MM.1S (cell line): Measurements from ENCODE around the gene IGFN1.

Experiments
- DNase-seq: peaks from one replicate; pipeline ENCODE4 v3.0.0-alpha.2; 2015
- H2AFZ ChIP-seq: fragments of 300-600 bp; sonication (generic); 2 replicates; pipeline ENCODE4 v1.6.0; 2016; ENCODE audit warnings: antibody characterized with exemption, low read length
- H3F3A ChIP-seq: fragments of 300-600 bp; sonication (generic); 2 replicates; pipeline ENCODE4 v1.6.1; 2016; ENCODE audit warnings: mild to moderate bottlenecking, antibody characterized with exemption, low read length, moderate library complexity, mixed read lengths; ENCODE audit not compliant: insufficient read depth
- H3K27ac ChIP-seq: fragments of 300-600 bp; sonication (generic); 2 replicates; pipeline ENCODE4 v1.5.1; 2016; ENCODE audit warnings: mild to moderate bottlenecking, low read length
- H3K27me3 ChIP-seq: fragments of 300-600 bp; sonication (generic); replicated peaks from 2 replicates; pipeline ENCODE4 v1.6.0; 2016; ENCODE audit warnings: low read length; ENCODE audit not compliant: insufficient read depth
- H3K36me3 ChIP-seq: fragments of 300-600 bp; sonication (generic); replicated peaks from 2 replicates; pipeline ENCODE4 v1.6.1; 2016; ENCODE audit warnings: mild to moderate bottlenecking, low read length, mixed read lengths; ENCODE audit not compliant: insufficient read depth
- H3K4me1 ChIP-seq: fragments of 300-600 bp; sonication (generic); 2 replicates; pipeline ENCODE4 v1.6.1; 2016; ENCODE audit warnings: low read length, mixed read lengths
- H3K4me2 ChIP-seq: fragments of 300-600 bp; sonication (generic); 2 replicates; pipeline ENCODE4 v1.6.0; 2016; ENCODE audit warnings: low read depth, low read length
- H3K4me3 ChIP-seq: fragments of 300-600 bp; sonication (generic); 2 replicates; pipeline ENCODE4 v1.5.1; 2016; ENCODE audit warnings: low read length, mixed read lengths
- H3K79me2 ChIP-seq: fragments of 300-600 bp; sonication (generic); 2 replicates; pipeline ENCODE4 v1.6.1; 2016; ENCODE audit warnings: mixed run types, low read length, mixed read lengths
- H3K9ac ChIP-seq: fragments of 300-600 bp; sonication (generic); 2 replicates; pipeline ENCODE4 v1.6.1; 2016; ENCODE audit warnings: low read length, mixed read lengths
- H3K9me2 ChIP-seq: fragments of 300-600 bp; sonication (generic); replicated peaks from 2 replicates; pipeline ENCODE4 v1.6.1; 2016; ENCODE audit warnings: mild to moderate bottlenecking, low read length, mixed read lengths; ENCODE audit not compliant: insufficient read depth
- H3K9me3 ChIP-seq: fragments of 300-600 bp; sonication (generic); replicated peaks from 2 replicates; pipeline ENCODE4 v1.6.1; 2016; ENCODE audit warnings: mild to moderate bottlenecking, low read length, mixed read lengths; ENCODE audit not compliant: insufficient read depth
- H4K20me1 ChIP-seq: fragments of 300-600 bp; sonication (generic); 2 replicates; pipeline ENCODE4 v1.6.1; 2016; ENCODE audit warnings: mild to moderate bottlenecking, low read length, moderate library complexity, mixed read lengths; ENCODE audit not compliant: insufficient read depth
- CTCF ChIP-seq: fragments of 300-600 bp; sonication (generic); IDR thresholded peaks from 2 replicates; pipeline ENCODE4 v1.5.1; 2016; ENCODE audit warnings: antibody characterized with exemption, low read length, mixed read lengths
- EZH2 ChIP-seq: fragments of 300-600 bp; sonication (generic); optimal IDR thresholded peaks from 2 replicates; pipeline ENCODE3; 2017; ENCODE audit warnings: low read depth, mild to moderate bottlenecking, antibody characterized with exemption, low read length, mixed read lengths
- EZH2phosphoT487 ChIP-seq: fragments of 300-600 bp; sonication (generic); IDR thresholded peaks from 2 replicates; pipeline ENCODE4 v1.6.1; 2018; ENCODE audit warnings: antibody characterized with exemption, low read length

Gene IGFN1

GRCh38 chr1:201173736-201174135, 16.9 kb upstream of the IGFN1 start:
- no peaks in the 10 kb centered on the region for H3K79me2 ChIP-seq
- H3K4me3 ChIP-seq, result no peak overlapping the region
- H3F3A ChIP-seq, result peaks cover 22% of the 10 kb centered on the region
- H3K4me2 ChIP-seq, result no peak overlapping the region
- no peak for TF ChIP-seq EZH2phosphoT487
- no peak for TF ChIP-seq EZH2
- no peak for TF ChIP-seq CTCF
- no peak overlapping the region for H3K9ac ChIP-seq
- DNase-seq, result no peak
- no peak overlapping the region for H2AFZ ChIP-seq
- H3K9me2 ChIP-seq, result no peaks in the 10 kb centered on the region
- no peaks in the 10 kb centered on the region for H4K20me1 ChIP-seq
- H3K27me3 ChIP-seq, result no peaks in the 10 kb centered on the region
- no peaks in the 10 kb centered on the region for H3K36me3 ChIP-seq
- no peak overlapping the region for H3K27ac ChIP-seq
- no peaks in the 10 kb centered on the region for H3K9me3 ChIP-seq
- peaks cover 15% of the 10 kb centered on the region for H3K4me1 ChIP-seq

- no peak overlapping the region for H3K4me2 ChIP-seq
- no peak for TF ChIP-seq EZH2phosphoT487
- no peak for TF ChIP-seq EZH2
- no peak for TF ChIP-seq CTCF
These were observed 14.7 kb upstream of the IGFN1 start for GRCh38 chr1:201175820-201176500.

GRCh38 chr1:201176940-201177339, 13.7 kb upstream of the IGFN1 start:
- H3K9ac ChIP-seq, result no peak overlapping the region
- H4K20me1 ChIP-seq, result no peaks in the 10 kb centered on the region
- no peaks in the 10 kb centered on the region for H3K9me3 ChIP-seq
- no peak overlapping the region for H3K4me2 ChIP-seq
- peaks cover 4% of the 10 kb centered on the region for H3F3A ChIP-seq
- H3K9me2 ChIP-seq, result no peaks in the 10 kb centered on the region
- TF ChIP-seq EZH2phosphoT487 (no peak), CTCF (no peak), EZH2 (no peak)
- H3K36me3 ChIP-seq, result no peaks in the 10 kb centered on the region
- H3K4me3 ChIP-seq, result no peak overlapping the region
- no peaks in the 10 kb centered on the region; the same call in 1 of the 2 replicates for H3K27me3 ChIP-seq
- DNase-seq, result no peak
- H2AFZ ChIP-seq, result no peak overlapping the region
- H3K79me2 ChIP-seq, result no peaks in the 10 kb centered on the region
- no peak overlapping the region for H3K27ac ChIP-seq
- H3K4me1 ChIP-seq, result peaks cover 4% of the 10 kb centered on the region; the same call in 1 of the 2 replicates

More at GRCh38 chr1:201175820-201176500, 14.7 kb upstream of the IGFN1 start:
- H3K79me2 ChIP-seq, result no peaks in the 10 kb centered on the region
- H3K4me3 ChIP-seq, result no peak overlapping the region
- H2AFZ ChIP-seq, result no peak overlapping the region
- no peak overlapping the region for H3K27ac ChIP-seq
- no peaks in the 10 kb centered on the region for H4K20me1 ChIP-seq
- H3K9me3 ChIP-seq, result no peaks in the 10 kb centered on the region
- H3K27me3 ChIP-seq, result no peaks in the 10 kb centered on the region
- H3K9ac ChIP-seq, result no peak overlapping the region
- no peaks in the 10 kb centered on the region for H3K36me3 ChIP-seq
- H3K9me2 ChIP-seq, result no peaks in the 10 kb centered on the region
- peaks cover 14% of the 10 kb centered on the region for H3F3A ChIP-seq
- H3K4me1 ChIP-seq, result peaks cover 8% of the 10 kb centered on the region
- DNase-seq, result no peak
